Measurements from ENCODE around the gene FCMR. TPM values are rescaled to one million over a fixed set of nuclear protein-coding genes. Genes with fewer than 3 reads are reported as not detected.

FCMR gene
- polyA plus RNA-seq, 3 donors, result 1.9 to 3.0 (median 2.2) TPM

GRCh38 chr1:206867716-206868115, 54.0 kb downstream of the FCMR start:
- H3K4me1 Mint-ChIP-seq, result peaks cover 5% of the 10 kb centered on the region
- Histone ChIP-seq H2AFZ (ENCODE audit: insufficient read depth, low read depth, low read length, poor library complexity, severe bottlenecking) (no peak overlapping the region), H3K27me3 (ENCODE audit: control insufficient read depth in 2 of 2, insufficient read depth in 2 of 2, low read length in 2 of 2) (peaks cover 3 to 13% of the 10 kb centered on the region in 2 donors), H3K36me3 (replicated peaks in 1 of 2; ENCODE audit: control insufficient read depth in 1 of 2, insufficient read depth in 2 of 2, low read length in 2 of 2) (no peaks in the 10 kb centered on the region), H3K27ac (ENCODE audit: low read depth in 1 of 2, low read length in 2 of 2) (no peak overlapping the region), H3K79me2 (ENCODE audit: insufficient read depth, low read length) (no peaks in the 10 kb centered on the region), H4K20me1 (ENCODE audit: insufficient read depth, low read length) (no peaks in the 10 kb centered on the region), H3K4me1 (ENCODE audit: control insufficient read depth in 1 of 2, insufficient read depth in 2 of 2, low read length in 2 of 2) (no peaks in the 10 kb centered on the region), H3K9ac (ENCODE audit: insufficient read depth, low read length, poor library complexity, severe bottlenecking) (no peak overlapping the region), H3K4me2 (replicated peaks; ENCODE audit: extremely low read depth, low read length, poor library complexity, severe bottlenecking) (no peak overlapping the region), H3K4me3 (replicated peaks in 1 of 3; ENCODE audit: low read depth in 2 of 3, low read length in 3 of 3) (no peak overlapping the region), H3K9me3 (replicated peaks in 1 of 2; ENCODE audit: control insufficient read depth in 1 of 2, insufficient read depth in 1 of 2, low read length in 2 of 2) (no peaks in the 10 kb centered on the region)
- no peaks in the 10 kb centered on the region for H3K36me3 Mint-ChIP-seq
- intact Hi-C loops (cut with micrococcal nuclease), result loop anchor here (5.0 kb wide), 1 partner anchor 45 kb away; no protein-coding TSS in a partner anchor
- no peak overlapping the region for H3K27ac Mint-ChIP-seq
- peaks cover 0 to 7% (median 0%) of the 10 kb centered on the region in 7 donors for H3K9me3 Mint-ChIP-seq
- H3K27me3 Mint-ChIP-seq (ENCODE audit: low read depth in 3 of 3), result peaks cover 10 to 15% (median 15%) of the 10 kb centered on the region in 3 donors
- no peak overlapping the region for H3K4me3 Mint-ChIP-seq
- no peak for TF ChIP-seq CTCF (IDR thresholded peaks at IDR 0.05)
- DNase-seq, result no peak

DNA sequence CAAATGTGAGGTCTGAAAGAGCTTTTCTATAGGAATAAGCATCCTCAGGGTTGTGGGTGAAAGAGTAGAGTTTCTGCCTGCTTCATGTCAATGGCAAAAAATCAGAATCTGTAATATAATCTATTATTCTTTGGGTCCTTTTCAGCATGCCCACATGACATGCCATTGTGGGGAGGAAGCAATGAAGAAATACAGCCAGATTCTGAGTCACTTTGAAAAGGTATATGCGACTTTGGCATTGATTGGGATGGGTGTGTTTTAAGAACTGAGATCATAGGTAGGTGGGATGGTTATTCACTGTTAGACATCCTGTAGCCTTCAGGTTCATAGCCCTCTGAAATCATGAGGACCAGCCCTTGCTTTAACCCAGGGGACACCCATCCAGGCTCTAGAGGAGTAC, 54.5 kb downstream of the FCMR start:
- H4K20me1 ChIP-seq (ENCODE audit: insufficient read depth, low read length), result no peaks in the 10 kb centered on the region
- no peaks in the 10 kb centered on the region for H3K4me1 ChIP-seq (ENCODE audit: control insufficient read depth in 1 of 2, insufficient read depth in 2 of 2, low read length in 2 of 2)
- no peaks in the 10 kb centered on the region for H3K79me2 ChIP-seq (ENCODE audit: insufficient read depth, low read length)
- H3K27ac ChIP-seq (ENCODE audit: low read depth in 1 of 2, low read length in 2 of 2), result no peak overlapping the region
- intact Hi-C loops (cut with micrococcal nuclease), result loop anchor here (5.0 kb wide), 1 partner anchor 45 kb away; no protein-coding TSS in a partner anchor
- no peak overlapping the region for H3K4me3 Mint-ChIP-seq
- H3K9ac ChIP-seq (ENCODE audit: insufficient read depth, low read length, poor library complexity, severe bottlenecking), result no peak overlapping the region
- no peaks in the 10 kb centered on the region for H3K36me3 ChIP-seq (replicated peaks in 1 of 2; ENCODE audit: control insufficient read depth in 1 of 2, insufficient read depth in 2 of 2, low read length in 2 of 2)
- H3K27ac Mint-ChIP-seq, result no peak overlapping the region
- WGBS (ENCODE audit: insufficient coverage), result 83% methylated on average over 1 of the region's 1 CpG
- no peak overlapping the region for H2AFZ ChIP-seq (ENCODE audit: insufficient read depth, low read depth, low read length, poor library complexity, severe bottlenecking)
- no peak for TF ChIP-seq CTCF (IDR thresholded peaks at IDR 0.05)
- H3K4me3 ChIP-seq (replicated peaks in 1 of 3; ENCODE audit: low read depth in 2 of 3, low read length in 3 of 3), result no peak overlapping the region
- H3K27me3 ChIP-seq (ENCODE audit: control insufficient read depth in 2 of 2, insufficient read depth in 2 of 2, low read length in 2 of 2), result peaks cover 3 to 13% of the 10 kb centered on the region in 2 donors
- no peak overlapping the region for H3K4me2 ChIP-seq (replicated peaks; ENCODE audit: extremely low read depth, low read length, poor library complexity, severe bottlenecking)
- H3K9me3 Mint-ChIP-seq, result peaks cover 0 to 5% (median 0%) of the 10 kb centered on the region in 7 donors
- no peaks in the 10 kb centered on the region for H3K36me3 Mint-ChIP-seq
- peaks cover 5% of the 10 kb centered on the region for H3K4me1 Mint-ChIP-seq
- H3K27me3 Mint-ChIP-seq (ENCODE audit: low read depth in 3 of 3), result peaks cover 10 to 15% (median 15%) of the 10 kb centered on the region in 3 donors
- DNase-seq, result no peak
- H3K9me3 ChIP-seq (replicated peaks in 1 of 2; ENCODE audit: control insufficient read depth in 1 of 2, insufficient read depth in 1 of 2, low read length in 2 of 2), result no peaks in the 10 kb centered on the region

Data from CD14-positive monocyte (primary cell).